EL (cell line): ENCODE data around the gene CBLB.

Experiments used
- DNase-seq: peaks from one replicate; pipeline ENCODE4 v3.0.0-alpha.2; 2016

CBLB gene

DNA sequence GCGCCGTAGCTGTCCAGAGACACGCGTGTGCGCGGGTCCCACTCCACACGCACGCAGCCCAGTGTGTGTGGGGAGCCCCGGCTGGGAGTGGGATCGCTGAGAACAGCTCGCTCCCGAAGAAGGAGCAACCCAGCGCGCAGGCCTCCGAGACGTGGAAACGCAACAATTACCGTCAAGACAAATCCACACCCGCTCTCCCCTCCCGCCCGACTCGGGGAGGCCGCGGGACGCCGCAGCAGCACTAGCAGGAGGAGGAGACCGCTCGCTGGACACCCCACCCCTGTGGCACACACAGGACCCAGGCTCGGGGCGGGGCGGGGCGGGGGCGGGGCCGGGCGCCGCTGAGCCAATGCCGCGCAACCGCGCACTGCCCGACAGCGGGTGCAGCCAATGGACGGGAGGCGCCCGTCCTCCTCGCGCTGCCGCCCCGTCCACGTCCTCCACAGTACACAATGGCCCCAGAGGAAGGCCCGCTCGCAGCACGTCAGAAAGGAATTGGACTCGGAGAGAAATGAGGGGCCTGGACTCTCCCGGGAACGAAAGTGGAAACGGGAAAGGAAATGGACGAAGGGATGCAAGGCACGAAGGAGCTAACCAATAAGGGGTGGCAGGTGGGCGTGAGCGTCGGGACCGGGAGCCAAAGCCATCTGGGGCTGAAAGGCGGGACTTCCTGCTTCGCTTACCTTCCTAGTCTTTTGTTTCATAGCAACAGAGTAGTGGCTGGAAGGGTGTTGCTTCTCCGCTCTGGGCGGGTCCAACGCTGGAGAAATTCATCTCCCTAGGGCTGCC, at the start of gene CBLB:
Gene CBLB, minus strand, starts transcription at position 271 of the 789 bp plus-strand sequence. CDS start 1,435 bp downstream, outside the sequence.
- peak; percentile 95 for DNase-seq

DNA sequence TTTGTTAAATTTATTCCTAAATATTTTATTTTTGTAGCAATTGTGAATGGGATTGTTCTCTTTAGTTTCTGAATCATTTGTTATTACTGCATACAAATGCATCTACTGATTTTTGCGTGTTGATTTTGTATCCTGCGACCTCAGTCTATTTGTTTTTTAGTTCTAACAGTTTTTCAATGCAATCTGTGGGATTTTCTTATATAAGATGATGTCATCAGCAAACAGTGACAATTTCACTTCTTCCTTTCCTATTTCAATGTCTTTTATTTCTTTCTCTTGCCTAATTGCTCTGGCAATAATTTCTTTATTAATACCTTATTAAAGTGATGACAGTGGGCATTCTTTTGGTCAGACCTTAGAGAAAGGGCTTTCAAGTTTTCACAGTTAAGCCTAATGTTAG, 48.0 kb upstream of the CBLB start:
- no peak for DNase-seq

- DNase-seq: peak; percentile 14
These were observed 46.7 kb upstream of the CBLB start for GRCh38 chr3:105915524-105915923.

DNA sequence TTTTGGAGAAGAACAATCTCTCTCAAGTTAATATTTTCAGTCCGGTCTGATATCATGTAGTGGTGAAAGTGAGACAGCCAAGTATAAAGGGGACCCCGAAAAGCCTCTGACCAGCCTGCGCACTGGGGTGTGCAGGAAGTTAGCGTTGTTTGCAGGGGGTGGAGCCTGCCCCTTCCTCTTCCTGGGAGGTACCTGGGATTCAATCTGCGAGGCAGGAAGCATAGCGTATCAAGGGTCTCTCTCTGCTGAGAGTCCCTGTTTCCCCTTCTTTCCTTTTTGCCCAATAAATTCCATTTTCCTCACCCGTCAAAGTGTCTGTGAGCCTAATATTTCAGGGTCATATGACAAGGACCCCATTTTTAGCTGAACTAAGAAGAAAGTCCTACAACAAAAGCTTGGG, 44.8 kb upstream of the CBLB start:
- no peak for DNase-seq

DNA sequence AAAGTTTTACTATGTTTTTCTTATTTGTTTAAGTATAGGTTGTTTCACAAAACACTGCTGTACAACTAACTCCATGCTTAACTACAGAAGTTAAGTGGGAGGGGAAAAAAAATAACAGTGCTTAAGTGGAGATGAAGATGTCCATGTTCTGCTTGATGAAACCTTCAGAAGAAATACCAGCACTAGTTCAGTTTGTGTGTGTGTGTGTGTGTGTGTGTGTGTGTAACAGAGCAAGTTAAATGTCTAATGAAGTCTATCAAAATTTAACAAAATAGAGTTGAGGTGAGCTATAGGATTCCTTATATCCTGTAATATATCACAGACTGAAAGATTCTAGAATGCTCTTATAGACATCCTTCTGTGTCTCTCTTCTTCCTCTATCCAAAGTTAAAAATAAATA, 44.1 kb upstream of the CBLB start:
- DNase-seq: no peak

DNA sequence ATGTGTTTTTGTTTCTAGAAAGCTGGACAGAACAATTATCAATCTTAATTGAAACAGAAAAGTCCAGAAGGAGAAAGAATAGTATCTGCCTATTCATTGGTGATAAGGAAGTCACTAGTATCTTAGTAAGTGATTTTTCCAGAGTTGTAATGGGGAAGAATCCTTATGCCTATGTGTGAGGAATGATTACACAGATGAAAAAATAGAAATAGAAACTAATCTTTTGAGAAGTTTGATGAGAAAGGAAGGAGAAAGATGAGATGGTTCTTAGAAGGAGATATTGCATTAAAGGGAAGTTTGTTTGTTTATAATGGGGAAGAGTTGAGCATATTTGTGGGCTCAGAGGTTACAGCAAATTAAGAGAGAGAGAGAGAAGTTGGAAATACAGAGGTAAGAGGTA, 42.7 kb upstream of the CBLB start:
- DNase-seq: no peak

- DNase-seq: no peak
These were observed 39.0 kb upstream of the CBLB start for GRCh38 chr3:105907777-105908176.

DNA sequence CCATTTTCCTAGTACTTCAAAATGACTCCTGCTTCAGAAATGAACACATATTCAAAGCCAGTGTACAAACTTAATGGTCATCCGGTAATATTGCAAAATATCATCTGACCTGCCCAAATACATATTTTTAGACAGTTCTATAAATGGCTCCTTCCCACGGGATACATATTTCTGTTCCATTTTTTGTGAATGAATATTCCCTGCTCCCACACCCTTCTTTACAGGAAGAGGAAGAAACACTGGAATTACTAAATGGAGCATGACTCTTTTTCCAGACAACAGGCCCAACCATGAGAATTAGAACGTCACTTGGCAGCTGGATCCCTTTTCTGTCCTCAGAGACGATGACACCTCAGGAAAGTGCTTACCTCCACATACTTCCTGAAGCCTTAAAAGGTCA, 38.0 kb upstream of the CBLB start:
- peak; percentile 59 for DNase-seq

- no peak for DNase-seq
These were observed 37.5 kb upstream of the CBLB start for GRCh38 chr3:105906345-105906744.

GRCh38 chr3:105905328-105905727, 36.5 kb upstream of the CBLB start:
- no peak for DNase-seq

DNA sequence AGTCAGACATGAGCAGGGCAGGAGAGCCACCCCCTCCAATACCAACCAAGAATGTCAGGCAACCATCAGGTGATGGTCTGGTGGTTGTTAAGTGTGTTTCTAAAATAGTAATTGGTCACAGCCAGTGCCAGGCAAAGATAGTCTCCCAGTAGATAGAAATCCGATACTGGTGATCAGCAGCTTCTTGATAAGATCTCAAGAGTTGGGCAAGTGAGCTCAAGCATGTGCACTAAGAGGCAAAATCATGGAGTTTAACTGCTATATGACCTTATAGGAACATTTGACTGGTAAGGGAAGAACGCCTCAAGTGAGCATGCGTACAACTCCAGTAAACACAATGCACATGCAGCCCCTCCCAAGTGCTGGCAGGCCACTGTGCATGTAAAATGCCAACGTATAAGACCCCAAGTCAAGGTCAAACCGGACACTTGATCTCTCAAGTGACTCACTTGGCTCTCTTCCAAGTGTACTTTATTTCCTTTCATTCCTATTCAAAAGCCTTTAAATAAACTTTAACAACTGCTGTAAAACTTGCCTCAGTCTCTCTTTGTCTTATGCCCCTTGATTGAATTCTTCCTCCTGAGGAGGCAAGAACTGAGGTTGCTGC, 36.0 kb upstream of the CBLB start:
- DNase-seq: peak; percentile 22

DNA sequence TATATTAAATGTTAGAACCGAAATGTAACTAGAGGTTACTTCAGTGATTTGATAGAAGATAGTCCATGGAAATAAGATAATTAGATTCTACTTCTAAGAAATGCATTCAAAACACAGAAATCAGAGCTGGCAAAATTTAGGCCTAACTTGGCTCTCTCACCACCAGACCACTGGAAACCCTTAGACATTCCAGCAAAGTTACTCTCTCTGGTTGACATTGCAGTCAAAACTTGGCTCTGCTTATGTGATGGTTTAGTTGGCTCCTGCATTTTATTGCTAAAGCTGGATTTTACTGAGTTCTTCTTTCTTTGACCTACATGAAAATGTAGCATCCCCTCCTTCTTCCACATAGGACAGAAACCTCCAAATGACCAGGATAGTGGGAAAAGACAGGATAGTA, 35.4 kb upstream of the CBLB start:
- no peak for DNase-seq

DNA sequence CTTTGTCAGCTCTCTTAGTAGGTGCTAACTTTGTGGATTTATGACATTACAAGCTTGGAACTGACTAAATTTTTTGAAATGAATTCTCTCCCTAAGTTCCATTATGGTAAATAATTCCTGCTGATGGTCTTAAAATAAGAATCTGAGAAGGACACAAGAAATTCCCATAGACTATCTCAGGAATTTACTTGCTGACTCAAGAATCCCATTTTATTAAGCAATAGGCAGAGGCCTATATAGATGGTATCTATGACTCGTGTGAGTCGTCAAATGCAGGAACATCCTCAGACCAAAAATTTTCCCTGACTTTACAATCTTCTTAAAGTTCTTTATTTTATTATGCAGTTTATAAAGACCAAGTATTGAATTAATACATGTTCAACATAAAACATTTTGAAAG, 30.7 kb upstream of the CBLB start:
- DNase-seq: peak; percentile 72

GRCh38 chr3:105891101-105891500, 22.3 kb upstream of the CBLB start:
- DNase-seq: no peak

GRCh38 chr3:105888621-105889579, 20.1 kb upstream of the CBLB start:
- DNase-seq: no peak

GRCh38 chr3:105885256-105885655, 16.4 kb upstream of the CBLB start:
- DNase-seq: no peak

DNA sequence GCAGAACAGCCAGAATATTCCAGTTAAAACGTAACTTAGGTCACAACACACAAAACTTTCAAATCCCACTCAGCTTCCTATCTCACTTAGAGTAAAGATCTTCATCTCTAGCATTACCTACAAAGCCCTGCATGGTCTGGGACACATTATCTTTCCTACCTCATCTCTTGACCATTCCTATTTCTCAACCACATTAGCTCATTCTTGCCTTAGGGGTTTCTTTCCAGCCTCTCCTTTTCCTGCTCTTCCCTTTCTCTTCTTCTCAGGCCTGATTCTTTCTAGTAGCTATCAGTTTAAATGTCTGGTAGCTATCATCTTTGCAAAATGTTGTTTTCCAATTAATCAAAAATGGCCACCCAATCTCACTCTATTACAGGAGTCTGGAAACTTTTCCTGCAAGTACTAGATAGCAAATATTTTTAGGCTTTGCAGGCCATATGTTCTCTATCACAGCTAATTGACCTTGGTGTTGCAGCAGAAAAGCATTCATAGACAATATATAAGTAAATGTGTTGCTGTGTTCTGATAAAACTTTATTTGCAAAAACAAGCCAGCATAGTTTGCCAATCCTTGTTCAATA, 15.1 kb upstream of the CBLB start:
- peak; percentile 51 for DNase-seq

DNA sequence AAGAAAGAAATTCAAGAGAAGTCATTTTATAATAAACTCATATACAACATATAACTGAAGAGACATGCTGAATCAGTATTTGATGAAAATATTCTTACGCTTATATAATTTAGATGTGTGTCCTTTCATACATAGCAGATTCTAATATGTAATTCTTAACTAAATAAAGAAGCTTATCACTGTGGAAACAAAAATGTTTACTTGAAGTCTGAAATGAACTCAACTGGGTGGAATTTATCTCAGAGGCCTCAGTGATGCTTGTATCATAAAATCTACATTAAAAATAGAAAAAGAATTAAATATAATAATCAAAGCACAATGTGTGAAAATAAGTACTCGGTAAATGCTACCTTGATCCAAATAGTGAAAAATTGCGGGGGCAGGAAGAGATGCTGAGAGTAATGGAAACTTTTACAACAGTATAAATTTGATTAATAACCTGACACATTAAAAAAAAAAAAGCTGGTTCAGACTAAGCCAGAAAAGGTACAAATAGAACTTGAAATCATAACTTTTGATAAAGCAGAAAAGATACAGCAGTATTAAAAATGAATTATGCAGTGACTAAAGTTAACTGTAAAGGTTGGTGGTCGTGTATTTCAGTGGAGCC, 12.0 kb upstream of the CBLB start:
- no peak for DNase-seq

GRCh38 chr3:105878061-105878460, 9.2 kb upstream of the CBLB start:
- no peak for DNase-seq

- DNase-seq: no peak
These were observed 8.6 kb upstream of the CBLB start for GRCh38 chr3:105877336-105877910.

DNA sequence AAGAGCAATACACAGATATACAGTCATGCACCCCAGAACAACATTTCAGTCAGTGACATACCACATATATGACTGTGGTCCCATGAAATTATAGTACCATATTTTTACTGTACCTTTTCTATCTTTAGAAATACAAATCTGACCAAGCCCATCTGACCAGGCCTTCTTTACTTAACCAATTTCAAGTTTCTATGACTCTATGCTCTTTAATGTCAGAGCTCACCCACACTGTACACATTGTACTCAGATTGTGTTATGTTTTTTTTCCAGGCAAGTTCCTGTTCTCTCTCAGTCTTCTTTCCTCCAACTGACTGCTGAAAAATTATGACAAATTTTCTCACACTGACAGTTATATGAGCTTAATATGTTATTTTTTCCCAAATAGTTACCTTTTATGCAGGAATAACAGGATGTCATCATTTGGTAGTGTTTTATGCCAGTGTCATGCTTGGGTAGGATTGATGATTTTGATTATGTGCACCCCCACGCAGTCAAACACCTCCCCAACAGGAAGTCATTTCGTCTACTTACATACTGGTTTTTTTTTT, 8.0 kb upstream of the CBLB start:
- no peak for DNase-seq
